ENCODE data around the gene PURB. TPM values are rescaled to one million over a fixed set of nuclear protein-coding genes. Genes with fewer than 3 reads are reported as not detected.
A peak's percentile ranks its signal among the peaks of the same experiment; 100 is the strongest.

PURB gene
- total RNA-seq, 4 donors from 2014 or later: 16.4 to 27.7 (median 21.5) TPM

DNA sequence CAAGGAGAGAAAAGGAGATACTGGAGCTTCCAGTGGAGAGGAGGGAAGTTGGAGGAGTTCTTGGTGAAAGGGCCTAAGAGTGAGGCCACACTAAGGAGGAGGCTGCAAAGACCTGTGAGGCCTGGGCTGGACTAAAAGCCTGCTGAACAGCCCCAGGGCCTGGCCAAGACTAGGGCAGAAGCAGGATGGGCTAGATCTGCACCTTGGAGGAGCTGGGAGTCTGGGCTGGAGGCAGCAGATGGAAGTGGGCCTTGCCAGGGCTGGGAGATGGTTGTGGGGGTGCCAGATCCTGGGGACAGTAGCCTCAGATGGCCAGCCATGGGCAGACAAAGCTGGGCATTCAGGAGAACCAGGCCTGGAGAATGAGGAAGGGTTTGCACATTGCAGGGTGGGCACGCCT, 6.5 kb upstream of the PURB start:
- no peak overlapping the region for H3K4me3 ChIP-seq
- no peak for DNase-seq
- intact Hi-C loops (cut with DNase I): no loop called here
- TF ChIP-seq, protein P1, sequence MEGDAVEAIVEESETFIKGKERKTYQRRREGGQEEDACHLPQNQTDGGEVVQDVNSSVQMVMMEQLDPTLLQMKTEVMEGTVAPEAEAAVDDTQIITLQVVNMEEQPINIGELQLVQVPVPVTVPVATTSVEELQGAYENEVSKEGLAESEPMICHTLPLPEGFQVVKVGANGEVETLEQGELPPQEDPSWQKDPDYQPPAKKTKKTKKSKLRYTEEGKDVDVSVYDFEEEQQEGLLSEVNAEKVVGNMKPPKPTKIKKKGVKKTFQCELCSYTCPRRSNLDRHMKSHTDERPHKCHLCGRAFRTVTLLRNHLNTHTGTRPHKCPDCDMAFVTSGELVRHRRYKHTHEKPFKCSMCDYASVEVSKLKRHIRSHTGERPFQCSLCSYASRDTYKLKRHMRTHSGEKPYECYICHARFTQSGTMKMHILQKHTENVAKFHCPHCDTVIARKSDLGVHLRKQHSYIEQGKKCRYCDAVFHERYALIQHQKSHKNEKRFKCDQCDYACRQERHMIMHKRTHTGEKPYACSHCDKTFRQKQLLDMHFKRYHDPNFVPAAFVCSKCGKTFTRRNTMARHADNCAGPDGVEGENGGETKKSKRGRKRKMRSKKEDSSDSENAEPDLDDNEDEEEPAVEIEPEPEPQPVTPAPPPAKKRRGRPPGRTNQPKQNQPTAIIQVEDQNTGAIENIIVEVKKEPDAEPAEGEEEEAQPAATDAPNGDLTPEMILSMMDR (IDR thresholded peaks at IDR 0.05): no peak
- no peak for TF ChIP-seq POLR2A (IDR thresholded peaks at IDR 0.05)
- H3K27me3 ChIP-seq: no peaks in the 10 kb centered on the region
- peaks cover 0 to 12% (median 6%) of the 10 kb centered on the region in 3 donors for H3K4me1 ChIP-seq
- H3K36me3 ChIP-seq: no peaks in the 10 kb centered on the region
- whole genome bisulfite sequencing, 2 donors: 78 to 92% methylated on average over 1 of the region's 1 CpG
- H3K9me3 ChIP-seq: no peaks in the 10 kb centered on the region
- no peak overlapping the region for H3K27ac ChIP-seq

DNA sequence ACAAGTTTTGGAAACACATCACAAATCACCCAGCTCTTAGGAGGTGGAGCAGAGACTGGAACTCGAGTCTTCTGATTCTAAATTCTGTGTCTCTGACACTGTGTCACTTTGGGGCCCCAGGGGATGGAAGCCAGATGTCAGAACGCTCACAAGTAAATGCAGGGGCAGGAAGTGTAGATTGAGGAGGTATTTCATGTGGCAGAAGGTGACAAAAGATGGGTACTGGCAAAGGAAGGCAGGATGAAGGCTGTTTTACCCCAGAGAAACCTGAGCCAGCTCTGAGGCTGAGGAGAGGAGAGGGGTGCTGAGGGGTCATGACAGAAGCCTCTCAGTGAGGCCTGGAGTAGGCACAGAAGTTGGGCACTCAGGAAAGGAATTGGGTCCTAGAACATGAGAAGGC, 6.0 kb upstream of the PURB start:
- H3K4me3 ChIP-seq: no peak overlapping the region
- no peaks in the 10 kb centered on the region for H3K27me3 ChIP-seq
- no peak for DNase-seq
- intact Hi-C loops (cut with DNase I): no loop called here
- WGBS, 2 donors: 53 to 71% methylated on average over 2 of the region's 2 CpGs
- H3K27ac ChIP-seq: no peak overlapping the region
- no peaks in the 10 kb centered on the region for H3K9me3 ChIP-seq
- no peaks in the 10 kb centered on the region for H3K36me3 ChIP-seq
- H3K4me1 ChIP-seq: peaks cover 3 to 16% (median 6%) of the 10 kb centered on the region in 3 donors
- TF ChIP-seq POLR2A (IDR thresholded peaks at IDR 0.05): no peak
- TF ChIP-seq, protein P1 (IDR thresholded peaks at IDR 0.05): no peak

- intact Hi-C loops (cut with DNase I): no loop called here
- Histone ChIP-seq H3K4me3 (no peak overlapping the region), H3K27ac (no peak overlapping the region), H3K36me3 (no peaks in the 10 kb centered on the region), H3K4me1 (peaks cover 9 to 27% (median 9%) of the 10 kb centered on the region in 3 donors), H3K9me3 (no peaks in the 10 kb centered on the region), H3K27me3 (no peaks in the 10 kb centered on the region)
- WGBS, 2 donors: 78 to 80% methylated on average over 5 of the region's 5 CpGs
- no peak for DNase-seq
- TF ChIP-seq, protein P1 (IDR thresholded peaks at IDR 0.05): no peak
These were observed 3.9 kb upstream of the PURB start for GRCh38 chr7:44889086-44889781.

- intact Hi-C loops (cut with DNase I): no loop called here
These were observed 2.0 kb upstream of the PURB start for GRCh38 chr7:44887293-44887692.

More at GRCh38 chr7:44887293-44887692, 2.0 kb upstream of the PURB start:
- DNase-seq: no peak
- H3K27ac ChIP-seq: peak overlapping the region in 1 of 4 donors; percentile 100
- H3K4me3 ChIP-seq: no peak overlapping the region
- no peaks in the 10 kb centered on the region for H3K27me3 ChIP-seq
- H3K9me3 ChIP-seq: no peaks in the 10 kb centered on the region
- H3K36me3 ChIP-seq: no peaks in the 10 kb centered on the region
- TF ChIP-seq, protein P1 (IDR thresholded peaks at IDR 0.05): no peak
- TF ChIP-seq POLR2A (IDR thresholded peaks at IDR 0.05): no peak
- H3K4me1 ChIP-seq: peaks cover 12 to 38% (median 27%) of the 10 kb centered on the region in 3 donors
- 77 to 85% methylated on average over 5 to 6 of the region's 6 CpGs for WGBS, 2 donors

All from esophagus squamous epithelium (tissue), 5 donors.